H1 (cell line): Measurements from ENCODE around the gene RAD9A. TPM values are rescaled to one million over a fixed set of nuclear protein-coding genes. Genes with fewer than 3 reads are reported as not detected.
A peak's percentile ranks its signal among the peaks of the same experiment; 100 is the strongest.

ENCODE experiments used
- CTCF ChIA-PET: fragments of 300-600 bp; sonication (Branson Sonifier 250); formaldehyde crosslinking; loops from one replicate; lab custom pipeline; 2021; ENCODE audit not compliant: partially characterized antibody; lab: Charles Lee
- POLR2A ChIA-PET: fragments of 300-600 bp; sonication (Branson Sonifier 250); formaldehyde crosslinking; loops from one replicate; lab custom pipeline; 2021; ENCODE audit warnings: inconsistent platforms; ENCODE audit not compliant: partially characterized antibody; lab: Charles Lee
- DNase-seq, 2 experiments: peaks; one replicate each; pipeline versions ENCODE4 v3.0.0 to v3.0.0-alpha.2; 2010 to 2022; ENCODE audit warnings: low spot score in 2 of 2, low read depth in 1 of 2, mixed read lengths in 1 of 2
- FAIRE-seq: peaks from 2 replicates; lab custom pipeline; 2011; peaks lifted over from hg19 to GRCh38; lab: Jason Lieb, UNC
- H2AFZ ChIP-seq: 2 replicates; pipeline ENCODE4 v1.8.1; 2012; ENCODE audit warnings: low read length, inconsistent platforms
- H2AK5ac ChIP-seq: 2 replicates; pipeline ENCODE4 v1.6.1; 2013; ENCODE audit warnings: low read depth, low read length
- H2BK120ac ChIP-seq: replicated peaks from 2 replicates; pipeline ENCODE3; 2013; ENCODE audit warnings: low read depth, low read length, inconsistent platforms
- H2BK12ac ChIP-seq: 2 replicates; pipeline ENCODE4 v1.6.1; 2013; ENCODE audit warnings: low read depth, low read length
- H2BK15ac ChIP-seq: 2 replicates; pipeline ENCODE4 v1.6.1; 2013; ENCODE audit warnings: low read length
- H2BK20ac ChIP-seq: 2 replicates; pipeline ENCODE4 v1.6.1; 2013; ENCODE audit warnings: low read length
- H2BK5ac ChIP-seq: 2 replicates; pipeline ENCODE4 v1.6.1; 2013; ENCODE audit warnings: low read depth, low read length
- H3K14ac ChIP-seq: 2 replicates; pipeline ENCODE4 v1.6.1; 2013; ENCODE audit warnings: inconsistent platforms; ENCODE audit not compliant: insufficient read length
- H3K18ac ChIP-seq: 2 replicates; pipeline ENCODE4 v1.6.1; 2013; ENCODE audit warnings: low read length; ENCODE audit errors: extremely low read depth
- H3K23ac ChIP-seq: 2 replicates; pipeline ENCODE4 v1.6.1; 2013; ENCODE audit warnings: inconsistent platforms; ENCODE audit not compliant: insufficient read length
- H3K23me2 ChIP-seq: 2 replicates; pipeline ENCODE4 v1.6.1; 2013; ENCODE audit warnings: low read depth, low read length
- H3K27ac ChIP-seq: 2 replicates; pipeline ENCODE4 v1.6.1; 2011; ENCODE audit warnings: low read depth, low read length, inconsistent platforms
- H3K27me3 ChIP-seq, 4 experiments: replicated peaks in 1 of 4; 1 replicate in 1 of 4; 2 replicates in 3 of 4; pipeline versions ENCODE4 v1.6.1 to v1.8.1; 2011 to 2013; ENCODE audit warnings: low read length in 3 of 4, mild to moderate bottlenecking in 3 of 4, inconsistent platforms in 2 of 4, mixed read lengths in 2 of 4, moderate library complexity in 1 of 4; ENCODE audit not compliant: control insufficient read depth in 3 of 4, insufficient read depth in 3 of 4; ENCODE audit errors: extremely low read depth in 1 of 4
- H3K36me3 ChIP-seq, 4 experiments: 2 replicates each; pipeline versions ENCODE4 v1.6.1 to v1.8.1; 2011 to 2013; ENCODE audit warnings: mild to moderate bottlenecking in 4 of 4, low read length in 3 of 4, moderate library complexity in 2 of 4, control low read depth in 1 of 4, inconsistent platforms in 1 of 4; ENCODE audit not compliant: insufficient read depth in 4 of 4, control insufficient read depth in 2 of 4
- H3K4ac ChIP-seq: replicated peaks from 2 replicates; pipeline ENCODE3; 2013; ENCODE audit warnings: low read length, low read depth, mixed read lengths, inconsistent platforms; ENCODE audit not compliant: insufficient read length
- H3K4me1 ChIP-seq, 4 experiments: replicated peaks in 1 of 4; 1 replicate in 1 of 4; 2 replicates in 3 of 4; pipeline versions ENCODE4 v1.6.1 to v1.8.1; 2011 to 2013; ENCODE audit warnings: low read length in 3 of 4, inconsistent platforms in 2 of 4, mixed read lengths in 1 of 4; ENCODE audit not compliant: insufficient read depth in 4 of 4, control insufficient read depth in 3 of 4
- H3K4me2 ChIP-seq, 2 experiments: 2 replicates each; pipeline versions ENCODE4 v1.6.1 to v1.8.1; 2011 to 2013; ENCODE audit warnings: low read depth in 2 of 2, low read length in 2 of 2, control low read depth in 1 of 2, inconsistent platforms in 1 of 2, mild to moderate bottlenecking in 1 of 2; ENCODE audit not compliant: insufficient read depth in 1 of 2
- H3K4me3 ChIP-seq, 4 experiments: fragments of 200-600, 300-600 bp in 1 of 4; sonication (generic), shearing (Covaris generic), sonication (Bioruptor Twin) in 1 of 4; 2 replicates each; pipeline versions ENCODE4 v1.5.1 to v1.8.1; 2011 to 2016; ENCODE audit warnings: low read length in 4 of 4, low read depth in 3 of 4, control low read depth in 2 of 4, inconsistent platforms in 2 of 4, mild to moderate bottlenecking in 2 of 4, mixed read lengths in 1 of 4, moderate library complexity in 1 of 4; ENCODE audit not compliant: insufficient read depth in 2 of 4; ENCODE audit errors: extremely low read depth in 1 of 4
- H3K56ac ChIP-seq: replicated peaks from 2 replicates; pipeline ENCODE3; 2013; ENCODE audit warnings: low read depth, mild to moderate bottlenecking, mixed read lengths, low read length, inconsistent platforms; ENCODE audit not compliant: insufficient read length
- H3K79me1 ChIP-seq: 2 replicates; pipeline ENCODE4 v1.6.1; 2013; ENCODE audit warnings: low read depth, low read length, control low read depth
- H3K79me2 ChIP-seq, 2 experiments: 2 replicates each; pipeline versions ENCODE4 v1.6.1 to v1.8.1; 2012 to 2013; ENCODE audit warnings: low read length in 2 of 2, mild to moderate bottlenecking in 2 of 2, inconsistent platforms in 1 of 2; ENCODE audit not compliant: insufficient read depth in 2 of 2, control insufficient read depth in 1 of 2
- H3K9ac ChIP-seq, 4 experiments: replicated peaks in 1 of 4; 1 replicate in 1 of 4; 2 replicates in 3 of 4; pipeline versions ENCODE4 v1.6.1 to v1.8.1; 2011 to 2013; ENCODE audit warnings: low read depth in 3 of 4, low read length in 3 of 4, control low read depth in 2 of 4, mild to moderate bottlenecking in 2 of 4, moderate library complexity in 2 of 4, inconsistent platforms in 1 of 4; ENCODE audit errors: extremely low read depth in 1 of 4
- H3K9me3 ChIP-seq, 2 experiments: 2 replicates each; pipeline versions ENCODE4 v1.6.1 to v1.8.1; 2012 to 2013; ENCODE audit warnings: mild to moderate bottlenecking in 2 of 2, moderate library complexity in 2 of 2, control low read depth in 1 of 2, inconsistent platforms in 1 of 2, low read depth in 1 of 2, low read length in 1 of 2, mixed read lengths in 1 of 2; ENCODE audit not compliant: insufficient read depth in 2 of 2
- H4K20me1 ChIP-seq, 2 experiments: replicated peaks in 1 of 2; 2 replicates each; pipeline versions ENCODE3 to v1.8.1; 2011 to 2013; ENCODE audit warnings: inconsistent platforms in 2 of 2, low read length in 2 of 2, mild to moderate bottlenecking in 1 of 2; ENCODE audit not compliant: insufficient read depth in 2 of 2, control insufficient read depth in 1 of 2
- H4K5ac ChIP-seq: 2 replicates; pipeline ENCODE4 v1.6.1; 2013; ENCODE audit warnings: low read length, low read depth, mixed read lengths, inconsistent platforms; ENCODE audit not compliant: insufficient read length
- H4K8ac ChIP-seq: 2 replicates; pipeline ENCODE4 v1.8.0; 2013; ENCODE audit warnings: mild to moderate bottlenecking, moderate library complexity, low read length, inconsistent platforms; ENCODE audit not compliant: insufficient read depth; ENCODE audit errors: extremely low read depth
- H4K91ac ChIP-seq: replicated peaks from 2 replicates; pipeline ENCODE3; 2013; ENCODE audit warnings: low read length, mixed read lengths, inconsistent platforms; ENCODE audit not compliant: insufficient read length
- BCL11A ChIP-seq, 2 experiments: IDR thresholded peaks; one replicate each; pipeline ENCODE4 v1.6.1; 2011; ENCODE audit warnings: low read depth in 2 of 2, low read length in 2 of 2, mild to moderate bottlenecking in 2 of 2
- CREB1 ChIP-seq: IDR thresholded peaks from 2 replicates; pipeline ENCODE4 v1.6.1; 2012; ENCODE audit warnings: inconsistent platforms
- EGR1 ChIP-seq: IDR thresholded peaks from 2 replicates; pipeline ENCODE4 v1.6.1; 2011; ENCODE audit warnings: low read depth, low read length, borderline replicate concordance
- MAX ChIP-seq: IDR thresholded peaks from 2 replicates; pipeline ENCODE4 v1.6.1; 2012; ENCODE audit warnings: inconsistent platforms
- RAD21 ChIP-seq, 2 experiments: IDR thresholded peaks in 1 of 2; conservative IDR thresholded peaks in 1 of 2; 2 replicates each; pipeline ENCODE4 v1.6.1; 2011; ENCODE audit warnings: low read depth in 2 of 2, low read length in 2 of 2, improper control_type of control experiment in 1 of 2, inconsistent platforms in 1 of 2, mild to moderate bottlenecking in 1 of 2, moderate library complexity in 1 of 2
- SP2 ChIP-seq: IDR thresholded peaks from 2 replicates; pipeline ENCODE4 v1.6.1; 2012; ENCODE audit warnings: mild to moderate bottlenecking, low read length, inconsistent platforms
- SP4 ChIP-seq: IDR thresholded peaks from 2 replicates; pipeline ENCODE4 v1.6.1; 2012; ENCODE audit warnings: low read length, inconsistent platforms
- SRF ChIP-seq: IDR thresholded peaks from 2 replicates; pipeline ENCODE4 v1.6.1; 2011; ENCODE audit warnings: mild to moderate bottlenecking, low read depth, low read length, moderate library complexity
- TAF7 ChIP-seq: optimal IDR thresholded peaks from 2 replicates; pipeline ENCODE3; 2011; ENCODE audit warnings: low read depth, mild to moderate bottlenecking, inconsistent platforms, low read length, moderate library complexity, borderline replicate concordance
- YY1 ChIP-seq: IDR thresholded peaks from 2 replicates; pipeline ENCODE4 v1.6.1; 2011; ENCODE audit warnings: low read depth, mild to moderate bottlenecking, low read length
- WGBS, 2 experiments: shearing (Covaris generic) in 1 of 2; methylation state at CpG; one replicate each; pipeline versions ENCODE4 v1.1.6 to v1.1.7; 2013 to 2015; ENCODE audit warnings: low lambda C conversion rate in 2 of 2, mixed read lengths in 2 of 2, inconsistent platforms in 1 of 2, low coverage in 1 of 2, missing lambda C conversion rate in 1 of 2; ENCODE audit not compliant: insufficient replicate concordance in 2 of 2, insufficient coverage in 1 of 2, insufficient read length in 1 of 2; ENCODE audit errors: extremely low coverage in 1 of 2, missing lambda C conversion rate in 1 of 2; 5-methylcytosine and 5-hydroxymethylcytosine counted together
- polyA plus RNA-seq, 7 experiments: library from polyadenylated mRNA; depleted of rRNA in 3 of 7; stranded (reverse) in 5 of 7; unstranded in 2 of 7; fragments of >200 nt in 5 of 7; fragments of 200-250 nt in 2 of 7; gene quantifications; 1 replicate in 5 of 7; 2 replicates in 1 of 7; 4 replicates in 1 of 7; pipeline versions ENCODE4 v1.2.1 to v1.2.3, GENCODE V29; 2011 to 2013; ENCODE audit warnings: missing spikeins in 2 of 7, mixed read lengths in 2 of 7
- total RNA-seq: library from RNA; stranded (reverse); fragmentation: NEBNext Ultra II Directional; extraction: Animal tissue kit (Norgen Biotek cat#: 25700); gene quantifications from 2 replicates; pipeline ENCODE4 v1.2.1, GENCODE V29; 2021

The RAD9A gene
- total and polyA plus RNA-seq, 2 of the 8 experiments (the other 6 are each of a cell fraction or from before 2014, with no cell fraction given), result 22.2 to 25.5 TPM

GRCh38 chr11:67379061-67380058 is 12.4 kb upstream of the RAD9A start:
- H2BK12ac ChIP-seq, result peak overlapping the region; percentile 39; the same call in 1 of the 2 replicates
- H3K18ac ChIP-seq, result peak overlapping the region; percentile 56
- no peak overlapping the region for H4K8ac ChIP-seq
- H3K4me1 ChIP-seq, result peaks cover 0 to 28% (median 21%) of the 10 kb centered on the region in 4 experiments; a peak in 6 of 7 replicates
- H3K27ac ChIP-seq, result no peak overlapping the region
- 0 out of 2 replicates have a peak overlapping the region, but pooled peaks have one; percentile 16 for H2BK5ac ChIP-seq
- H2BK15ac ChIP-seq, result no peak overlapping the region
- no peak overlapping the region for H3K14ac ChIP-seq
- H4K5ac ChIP-seq, result no peak overlapping the region
- 0 out of 2 replicates have a peak overlapping the region, but pooled peaks have one; percentile 24 for H2AK5ac ChIP-seq
- H2AFZ ChIP-seq, result no peak overlapping the region
- H3K56ac ChIP-seq, result no peak overlapping the region
- FAIRE-seq (no peak), DNase-seq (no peak)
- no peaks in the 10 kb centered on the region for H3K9me3 ChIP-seq
- no peaks in the 10 kb centered on the region for H3K79me1 ChIP-seq
- H3K4ac ChIP-seq, result no peak overlapping the region
- no peak overlapping the region for H2BK120ac ChIP-seq
- H3K4me3 ChIP-seq, result no peak overlapping the region; a peak in 1 of 8 replicates
- no peaks in the 10 kb centered on the region for H3K36me3 ChIP-seq
- ChIA-PET POLR2A (interaction anchor here (0.6 to 3.1 kb wide), 5 partner anchors 8 to 1028 kb away, joined by 3 to 6 read pairs (median 3); no protein-coding TSS in a partner anchor), CTCF (interaction anchor here (0.6 to 34.8 kb wide), 14 partner anchors 8 to 117 kb away, joined by 3 to 1305 read pairs (median 7); partner anchors contain the start of genes POLD4, PPP1CA, RAD9A and TBC1D10C)
- H3K79me2 ChIP-seq, result no peaks in the 10 kb centered on the region
- H3K4me2 ChIP-seq, result no peak overlapping the region
- peaks cover 11% of the 10 kb centered on the region; the same call in 1 of the 2 replicates for H3K23me2 ChIP-seq
- H4K20me1 ChIP-seq, result peaks cover 2% of the 10 kb centered on the region in 2 experiments
- H3K27me3 ChIP-seq, result peaks cover 7 to 37% (median 33%) of the 10 kb centered on the region in 4 experiments
- H3K23ac ChIP-seq, result no peak overlapping the region
- 80% methylated on average over 22 of the region's 23 CpGs; no CpG with 5 or more reads in 1 of the 2 experiments for WGBS, 2 experiments
- H3K9ac ChIP-seq, result no peak overlapping the region
- H2BK20ac ChIP-seq, result 0 out of 2 replicates have a peak overlapping the region, but pooled peaks have one; percentile 18
- H4K91ac ChIP-seq, result peak overlapping the region; percentile 27
- TF ChIP-seq SP2 (no peak), BCL11A (IDR thresholded peaks at IDR 0.05; ENCODE audit: low read depth in 2 of 2, low read length in 2 of 2) (no peak), RAD21 (IDR thresholded peaks at IDR 0.05 in 1 of 2, conservative IDR thresholded peaks at IDR 0.05 in 1 of 2; ENCODE audit: low read depth in 2 of 2, low read length in 2 of 2) (no peak), YY1 (no peak), CREB1 (no peak), EGR1 (no peak), SRF (no peak), TAF7 (no peak), SP4 (no peak), MAX (no peak)
